DMS 273 (cell line): ENCODE results near the gene RHBDL3.
A peak's percentile ranks its signal among the peaks of the same experiment; 100 is the strongest.
"Not testable (repeated sequence)": the region's sequence is repeated elsewhere in the genome, so short reads cannot be mapped to it uniquely, and the experiment has no call there.

Experiments used
- DNase-seq: peaks from one replicate; lab custom pipeline; 2025; ENCODE audit not compliant: unreplicated experiment; lab: John Stamatoyannopoulos, UW

The RHBDL3 gene

DNA sequence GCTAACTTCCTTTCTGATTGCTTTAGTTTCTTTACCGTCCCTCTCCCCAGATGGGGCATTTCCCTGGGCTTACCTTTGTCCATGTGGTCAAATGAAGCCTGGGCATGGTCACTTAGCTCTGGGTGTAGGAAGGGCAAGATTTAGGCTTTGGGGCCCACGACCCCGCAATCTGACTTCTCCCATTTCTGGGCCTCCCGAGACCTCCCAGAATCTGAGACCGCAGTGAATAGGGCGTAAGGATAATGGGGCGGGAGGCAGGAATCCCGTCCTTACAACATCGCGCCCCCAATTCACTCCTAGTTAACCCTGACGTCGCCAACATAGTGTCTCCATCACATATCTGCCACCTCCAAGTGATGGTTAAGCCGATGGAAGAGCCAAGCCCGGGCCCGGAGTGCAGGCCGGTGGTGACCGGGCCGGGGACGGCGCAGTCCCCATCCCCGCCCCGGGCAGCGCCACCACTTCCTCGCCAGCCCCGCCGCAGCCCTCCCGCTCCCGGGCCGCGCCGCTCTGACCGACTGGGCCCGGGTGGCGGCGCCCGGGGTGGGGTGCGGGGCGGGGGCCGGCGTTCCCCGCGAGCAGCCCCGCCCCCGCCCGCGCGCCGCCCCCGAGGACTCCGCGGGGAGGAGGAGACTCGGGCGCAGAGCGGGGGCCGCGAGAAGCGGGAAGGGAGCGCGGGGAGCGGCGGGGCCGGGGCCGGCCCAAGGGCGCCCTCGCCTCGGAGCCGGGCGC is at the start of gene RHBDL3:
RHBDL3 (plus strand) TSS at position 641 of the 732 bp plus-strand sequence. CDS start 358 bp downstream, outside the sequence.
- peak; percentile 71 for DNase-seq

GRCh38 chr17:32222621-32223020 is 43.0 kb upstream of the RHBDL3 start:
- DNase-seq, result no peak

DNA sequence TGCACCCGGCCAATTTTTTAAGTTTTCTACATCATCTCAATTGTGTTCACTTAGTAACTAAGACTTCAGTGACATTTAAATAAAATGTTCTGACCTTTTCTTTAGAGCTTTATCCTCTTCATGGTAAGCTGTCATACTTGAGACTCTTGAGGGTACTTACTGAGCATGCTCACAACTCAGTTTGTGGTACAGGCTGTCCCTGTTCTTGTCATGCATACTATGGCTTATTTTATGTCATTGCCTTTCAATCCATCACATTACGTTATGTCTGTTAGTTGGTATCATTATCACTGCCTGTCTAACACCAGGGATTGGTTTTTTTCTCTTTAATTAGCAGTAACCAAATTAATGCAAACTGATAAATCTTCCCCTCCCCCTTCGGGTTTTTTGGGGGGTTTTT is 41.9 kb upstream of the RHBDL3 start:
- DNase-seq, result no peak

DNA sequence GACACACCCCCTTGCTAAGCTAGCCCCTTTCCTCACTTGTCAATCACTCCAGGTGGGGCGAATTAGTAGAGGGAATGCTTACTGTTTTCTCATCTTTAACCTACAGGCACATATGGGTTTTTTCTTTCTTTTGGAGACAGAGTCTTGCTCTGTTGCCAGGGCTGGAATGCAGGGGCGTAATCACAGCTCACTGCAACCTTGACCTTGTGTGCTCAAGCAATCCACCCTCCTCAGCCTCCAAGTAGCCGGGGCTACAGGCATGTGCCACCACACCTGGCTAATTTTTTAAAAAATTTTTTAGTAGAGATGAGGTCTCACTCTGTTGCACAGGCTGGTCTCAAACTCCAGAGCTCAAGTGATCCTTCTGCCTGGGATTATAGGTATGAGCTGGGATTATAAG is 38.7 kb upstream of the RHBDL3 start:
- no peak for DNase-seq

DNA sequence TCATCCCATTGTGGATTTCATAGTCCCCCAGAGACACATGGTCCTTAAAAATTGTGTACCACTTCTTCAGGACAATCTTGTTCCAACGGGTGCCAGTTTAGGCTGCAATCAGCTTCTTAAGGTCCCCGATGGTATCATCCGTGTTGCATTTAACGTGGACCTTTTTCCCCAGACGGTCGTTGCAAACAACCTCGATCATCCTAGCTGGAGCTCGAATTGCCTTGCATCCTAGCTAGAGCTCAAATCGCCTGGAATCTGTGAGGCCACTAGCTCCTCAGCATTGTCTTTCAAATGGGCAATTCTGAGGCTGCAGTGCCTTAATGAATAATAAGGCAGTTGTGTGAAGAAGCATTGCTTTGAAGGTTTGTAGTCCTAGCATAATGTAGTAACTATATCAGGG is 37.7 kb upstream of the RHBDL3 start:
- DNase-seq, result no peak

- DNase-seq, result no peak
Observed at GRCh38 chr17:32235588-32235987, 30.0 kb upstream of the RHBDL3 start.

GRCh38 chr17:32239456-32239855 is 26.2 kb upstream of the RHBDL3 start:
- no peak for DNase-seq

DNA sequence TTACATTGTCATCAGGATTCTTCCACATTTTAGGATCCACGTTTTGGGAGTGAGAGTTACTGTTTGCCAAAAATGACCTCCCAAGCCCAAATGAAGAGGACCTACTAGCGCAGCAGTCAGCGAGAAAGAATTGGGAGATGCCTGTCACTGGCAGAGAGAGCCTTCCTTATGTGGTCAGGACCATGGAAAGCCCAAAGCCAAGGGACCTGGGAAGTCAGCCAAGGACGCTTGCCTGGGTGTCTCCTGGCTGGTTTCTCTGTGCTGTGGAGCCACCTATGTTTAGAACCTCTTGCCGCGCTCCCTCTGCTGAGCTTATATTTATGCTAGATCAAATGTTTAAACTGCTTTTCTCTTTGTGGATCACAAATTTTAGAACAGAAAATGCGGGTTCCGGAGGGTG is 24.9 kb upstream of the RHBDL3 start:
- peak; percentile 14 for DNase-seq

- DNase-seq, result no peak
Observed at GRCh38 chr17:32241640-32242039, 24.0 kb upstream of the RHBDL3 start.

- DNase-seq, result no peak
Observed at GRCh38 chr17:32249475-32249874, 16.2 kb upstream of the RHBDL3 start.

DNA sequence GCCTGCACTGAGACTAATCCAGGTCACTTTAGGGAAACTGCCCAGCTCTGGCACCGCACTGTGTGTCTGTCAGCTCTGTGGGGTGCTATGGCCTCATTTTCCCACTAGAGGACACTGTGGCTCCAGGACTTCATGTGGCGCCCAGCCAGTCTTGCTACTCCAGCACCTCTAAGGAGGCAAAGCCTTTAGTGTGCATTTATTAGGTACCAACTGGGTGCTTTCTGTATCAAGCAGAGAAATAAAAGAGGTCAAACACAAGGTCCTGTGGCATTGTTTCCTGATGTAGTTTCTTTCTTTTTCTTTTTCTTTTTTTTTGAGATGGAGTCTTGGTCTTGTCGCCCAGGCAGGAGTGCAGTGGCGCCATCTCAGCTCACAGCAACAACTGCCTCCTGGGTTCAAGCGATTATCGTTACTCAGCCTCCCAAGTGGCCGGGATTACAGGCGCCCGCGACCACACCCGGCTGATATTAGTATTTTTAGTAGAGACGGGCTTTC is 12.5 kb upstream of the RHBDL3 start:
- peak; percentile 91 for DNase-seq

DNA sequence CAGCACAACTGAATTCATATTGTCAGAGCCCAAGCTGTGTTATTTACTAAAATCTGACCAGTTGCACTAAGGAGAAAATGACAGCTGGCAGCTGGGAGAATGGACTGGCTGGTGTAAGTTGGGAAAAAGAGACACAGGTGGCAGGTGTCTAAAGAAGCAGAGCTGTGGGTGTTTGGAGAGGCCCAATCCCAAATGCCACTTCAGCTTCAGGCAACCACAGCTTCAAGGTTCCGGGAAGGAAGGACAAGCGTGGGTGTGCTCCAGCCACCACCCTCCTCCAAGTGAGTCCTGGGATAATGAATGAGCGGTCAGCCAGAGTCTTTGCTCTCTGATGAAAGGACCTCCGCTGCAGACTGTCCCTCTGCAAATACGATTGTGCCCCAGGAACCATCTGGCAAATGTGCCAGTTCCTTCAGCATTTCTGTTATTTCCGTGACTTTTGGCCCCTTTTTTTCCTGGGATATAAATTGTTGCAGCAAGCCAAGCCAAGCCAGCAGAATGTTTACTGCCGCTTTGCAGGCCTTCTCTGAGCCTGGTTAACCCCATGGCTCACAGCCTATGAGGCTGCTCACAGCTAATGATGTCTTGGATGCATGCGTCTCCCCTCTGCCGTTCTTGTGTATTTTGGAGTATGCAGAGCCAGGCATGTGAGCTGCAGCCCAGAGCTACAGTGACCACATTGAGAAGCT is 9.5 kb upstream of the RHBDL3 start:
- DNase-seq, result peak; percentile 70

GRCh38 chr17:32256701-32257019 is 9.0 kb upstream of the RHBDL3 start:
- DNase-seq, result no peak

DNA sequence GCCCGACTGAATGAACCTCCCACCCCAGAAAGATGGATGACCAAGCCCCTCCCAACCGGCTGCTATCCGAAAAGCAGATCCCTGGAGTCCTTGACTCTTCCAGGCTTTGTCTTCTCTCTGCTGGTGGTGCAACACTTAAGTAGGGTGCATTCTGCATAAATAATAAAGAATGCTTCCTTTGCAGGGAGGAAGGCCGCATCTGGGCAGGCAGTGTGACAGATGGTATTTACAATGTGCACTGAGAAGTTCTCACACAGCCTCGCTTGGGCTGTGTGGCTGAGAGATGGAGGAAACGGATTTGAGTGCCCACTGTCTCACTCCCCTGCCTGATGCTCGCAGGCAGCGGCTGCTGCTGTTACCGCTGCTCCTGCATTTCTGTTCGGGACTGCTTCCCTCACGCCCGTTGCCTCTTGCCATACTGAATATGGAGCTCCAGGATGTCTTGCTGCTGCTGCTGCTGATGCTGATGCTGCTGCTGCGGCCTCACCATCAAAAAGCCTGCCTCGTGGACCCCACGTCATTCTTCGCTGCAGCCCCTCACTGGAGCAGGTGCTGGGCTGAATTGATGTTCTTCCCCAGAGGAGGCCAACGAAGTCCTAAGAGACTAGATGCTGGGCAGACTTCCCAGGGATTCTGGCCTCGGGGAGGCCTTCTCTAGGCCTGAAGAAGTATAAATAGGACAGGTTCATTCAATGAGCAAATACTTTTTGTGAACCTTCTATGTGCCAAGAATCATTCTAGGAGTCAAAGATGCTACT is 7.1 kb upstream of the RHBDL3 start:
- peak; percentile 99 for DNase-seq

DNA sequence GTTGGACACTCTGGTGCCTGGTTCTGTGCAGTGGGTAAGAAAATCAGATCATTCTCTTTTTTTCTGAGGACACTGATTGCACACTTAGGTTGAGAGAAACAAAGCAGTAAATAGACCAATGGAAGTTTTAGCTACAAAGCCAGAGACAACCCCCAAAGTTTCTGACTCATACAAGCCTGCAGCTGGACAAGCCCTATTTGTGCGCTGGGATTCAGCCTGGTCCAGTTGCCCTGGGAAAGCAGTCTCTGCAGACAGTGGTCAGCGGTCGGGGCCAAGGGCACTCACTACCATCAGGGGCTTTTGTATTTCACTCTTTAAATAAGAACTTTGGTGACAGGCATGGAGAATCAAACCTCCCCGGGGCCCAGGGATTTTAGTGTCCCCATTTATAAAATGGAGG is 6.0 kb upstream of the RHBDL3 start:
- DNase-seq, result peak; percentile 54

GRCh38 chr17:32261417-32261736 is 4.3 kb upstream of the RHBDL3 start:
- DNase-seq, result no peak

- DNase-seq, result no peak
Observed at GRCh38 chr17:32261936-32262510, 3.6 kb upstream of the RHBDL3 start.

DNA sequence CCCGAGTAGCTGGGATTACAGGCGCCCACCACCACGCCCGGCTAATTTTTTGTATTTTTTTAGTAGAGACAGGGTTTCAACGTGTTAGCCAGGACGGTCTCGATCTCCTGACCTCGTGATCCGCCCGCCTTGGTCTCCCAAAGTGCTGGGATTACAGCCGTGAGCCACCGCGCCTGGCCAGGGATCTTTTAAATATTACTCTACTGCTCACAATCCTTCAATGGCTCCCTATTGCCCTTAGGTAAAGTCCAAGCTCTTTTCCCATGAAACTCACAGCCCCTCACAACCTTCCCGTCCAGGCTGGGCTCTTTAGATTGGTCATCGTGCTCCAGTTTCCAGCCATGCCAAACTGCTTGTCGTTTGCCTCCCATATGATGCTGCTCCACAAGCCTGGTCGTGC is 2.1 kb upstream of the RHBDL3 start:
- not testable (repeated sequence) for DNase-seq

- peak; percentile 46 for DNase-seq
Observed at GRCh38 chr17:32264140-32264799, 1.4 kb upstream of the RHBDL3 start.

GRCh38 chr17:32264823-32265191 is 825 bp upstream of the RHBDL3 start:
- DNase-seq, result no peak

DNA sequence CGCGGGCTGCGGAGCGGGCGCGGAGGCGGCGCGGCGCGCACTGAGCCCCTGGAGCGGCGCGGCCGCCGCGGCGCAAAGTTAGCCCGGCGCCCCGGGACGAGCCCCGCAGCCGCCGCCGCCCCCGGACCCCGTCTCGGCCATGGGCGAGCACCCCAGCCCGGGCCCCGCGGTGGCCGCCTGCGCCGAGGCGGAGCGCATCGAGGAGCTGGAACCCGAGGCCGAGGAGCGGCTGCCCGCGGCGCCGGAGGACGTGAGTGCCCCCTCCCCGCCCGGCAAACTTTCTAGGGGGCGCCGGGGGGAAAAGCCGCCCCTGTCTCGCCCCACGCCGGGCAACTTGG is 388 bp downstream of the RHBDL3 start:
- DNase-seq, result no peak
